Measurements from ENCODE around the gene EIF1B.

The EIF1B gene

DNA sequence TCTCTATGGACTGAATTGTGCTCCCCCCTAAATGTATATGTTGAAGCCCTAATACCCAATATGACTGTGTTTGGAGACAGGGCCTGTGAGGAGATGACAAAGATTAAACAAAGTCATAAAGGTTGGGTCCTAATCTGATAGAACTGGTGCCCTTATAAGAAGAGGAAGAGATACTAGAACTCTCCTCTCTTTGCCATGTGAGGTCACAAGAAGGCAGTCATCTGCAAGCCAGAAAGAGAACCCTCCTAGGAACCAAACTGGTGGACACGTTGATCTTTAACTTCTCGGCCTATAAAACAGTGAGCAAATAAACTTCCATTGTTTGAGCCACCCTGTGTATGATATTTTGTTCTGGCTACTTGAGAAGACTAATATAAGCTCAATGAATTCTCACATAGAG lies 45.9 kb downstream of the EIF1B start:
- no peaks in the 10 kb centered on the region for H3K4me1 Mint-ChIP-seq
- H3K4me3 Mint-ChIP-seq = no peak overlapping the region
- DNase-seq = no peak
- TF ChIP-seq, protein P1, sequence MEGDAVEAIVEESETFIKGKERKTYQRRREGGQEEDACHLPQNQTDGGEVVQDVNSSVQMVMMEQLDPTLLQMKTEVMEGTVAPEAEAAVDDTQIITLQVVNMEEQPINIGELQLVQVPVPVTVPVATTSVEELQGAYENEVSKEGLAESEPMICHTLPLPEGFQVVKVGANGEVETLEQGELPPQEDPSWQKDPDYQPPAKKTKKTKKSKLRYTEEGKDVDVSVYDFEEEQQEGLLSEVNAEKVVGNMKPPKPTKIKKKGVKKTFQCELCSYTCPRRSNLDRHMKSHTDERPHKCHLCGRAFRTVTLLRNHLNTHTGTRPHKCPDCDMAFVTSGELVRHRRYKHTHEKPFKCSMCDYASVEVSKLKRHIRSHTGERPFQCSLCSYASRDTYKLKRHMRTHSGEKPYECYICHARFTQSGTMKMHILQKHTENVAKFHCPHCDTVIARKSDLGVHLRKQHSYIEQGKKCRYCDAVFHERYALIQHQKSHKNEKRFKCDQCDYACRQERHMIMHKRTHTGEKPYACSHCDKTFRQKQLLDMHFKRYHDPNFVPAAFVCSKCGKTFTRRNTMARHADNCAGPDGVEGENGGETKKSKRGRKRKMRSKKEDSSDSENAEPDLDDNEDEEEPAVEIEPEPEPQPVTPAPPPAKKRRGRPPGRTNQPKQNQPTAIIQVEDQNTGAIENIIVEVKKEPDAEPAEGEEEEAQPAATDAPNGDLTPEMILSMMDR (IDR thresholded peaks at IDR 0.05) = no peak
- peaks cover 10% of the 10 kb centered on the region for H3K27me3 Mint-ChIP-seq (ENCODE audit: low read depth, poor library complexity)
- no peak overlapping the region for H3K27ac Mint-ChIP-seq
- H3K9me3 Mint-ChIP-seq = peaks cover 17% of the 10 kb centered on the region
- H3K36me3 Mint-ChIP-seq (ENCODE audit: low read depth) = no peaks in the 10 kb centered on the region

DNA sequence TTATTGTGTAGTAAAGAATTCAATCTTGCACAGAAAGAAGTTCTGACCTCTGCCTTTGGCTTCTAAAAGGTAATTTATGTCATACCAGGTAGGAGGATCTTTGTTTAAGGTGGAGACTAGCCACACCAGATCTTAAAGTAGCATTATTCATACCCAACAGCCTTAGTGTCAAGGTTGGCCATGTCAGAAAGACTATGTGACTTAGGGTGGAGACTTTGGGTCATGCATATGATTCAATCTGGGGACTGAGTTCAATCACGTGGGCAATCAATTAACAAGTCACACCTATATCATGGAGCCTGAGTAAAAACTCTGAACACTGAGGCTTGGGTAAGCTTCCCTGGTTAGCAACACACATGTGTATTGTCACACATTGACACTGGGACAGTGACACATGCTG lies 48.9 kb downstream of the EIF1B start:
- TF ChIP-seq, protein P1 (IDR thresholded peaks at IDR 0.05) = no peak
- no peak for DNase-seq
- Mint-ChIP-seq H3K27ac (no peak overlapping the region), H3K9me3 (no peaks in the 10 kb centered on the region), H3K36me3 (ENCODE audit: low read depth) (no peaks in the 10 kb centered on the region), H3K4me3 (no peak overlapping the region), H3K4me1 (no peaks in the 10 kb centered on the region), H3K27me3 (ENCODE audit: low read depth, poor library complexity) (peaks cover 10% of the 10 kb centered on the region)
